SU-DHL-6 (cell line): ENCODE measurements around the gene IFI27L1.

Experiments used
- EZH2phosphoT487 ChIP-seq: fragments of 200-600 bp; sonication (generic), shearing (Covaris generic); conservative IDR thresholded peaks from 2 replicates; pipeline ENCODE4 v1.6.1; 2018; ENCODE audit warnings: mild to moderate bottlenecking, antibody characterized with exemption, low read length, moderate library complexity, mixed read lengths
- TF ChIP-seq, protein P1 (sequence below): fragments of 200-600 bp; sonication (generic); IDR thresholded peaks from one replicate; pipeline ENCODE4 v1.5.1; 2017; ENCODE audit warnings: antibody characterized with exemption, mild to moderate bottlenecking, low read length, moderate library complexity; ENCODE audit not compliant: insufficient read depth, poor library complexity, severe bottlenecking

DNA sequence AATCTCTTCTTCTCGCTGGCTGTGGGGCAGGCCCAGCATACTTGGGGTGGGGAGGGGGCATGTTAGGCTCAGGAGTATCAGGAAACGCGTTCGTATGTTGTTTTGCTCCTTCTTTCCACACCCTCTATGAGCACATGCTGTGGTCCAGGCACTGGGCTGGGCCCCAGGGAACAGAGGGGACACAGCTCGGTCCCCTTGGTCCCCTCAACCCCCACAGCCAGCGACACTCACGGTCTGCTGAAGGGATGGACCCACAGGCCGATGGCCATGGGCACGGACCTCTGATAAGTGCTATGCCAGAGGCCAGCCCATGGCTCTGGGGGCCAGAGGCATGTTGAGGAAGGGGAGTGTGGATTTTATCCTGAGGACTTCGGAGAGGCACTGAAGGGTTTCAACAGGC is 35.6 kb downstream of the IFI27L1 start:
- TF ChIP-seq, protein P1, sequence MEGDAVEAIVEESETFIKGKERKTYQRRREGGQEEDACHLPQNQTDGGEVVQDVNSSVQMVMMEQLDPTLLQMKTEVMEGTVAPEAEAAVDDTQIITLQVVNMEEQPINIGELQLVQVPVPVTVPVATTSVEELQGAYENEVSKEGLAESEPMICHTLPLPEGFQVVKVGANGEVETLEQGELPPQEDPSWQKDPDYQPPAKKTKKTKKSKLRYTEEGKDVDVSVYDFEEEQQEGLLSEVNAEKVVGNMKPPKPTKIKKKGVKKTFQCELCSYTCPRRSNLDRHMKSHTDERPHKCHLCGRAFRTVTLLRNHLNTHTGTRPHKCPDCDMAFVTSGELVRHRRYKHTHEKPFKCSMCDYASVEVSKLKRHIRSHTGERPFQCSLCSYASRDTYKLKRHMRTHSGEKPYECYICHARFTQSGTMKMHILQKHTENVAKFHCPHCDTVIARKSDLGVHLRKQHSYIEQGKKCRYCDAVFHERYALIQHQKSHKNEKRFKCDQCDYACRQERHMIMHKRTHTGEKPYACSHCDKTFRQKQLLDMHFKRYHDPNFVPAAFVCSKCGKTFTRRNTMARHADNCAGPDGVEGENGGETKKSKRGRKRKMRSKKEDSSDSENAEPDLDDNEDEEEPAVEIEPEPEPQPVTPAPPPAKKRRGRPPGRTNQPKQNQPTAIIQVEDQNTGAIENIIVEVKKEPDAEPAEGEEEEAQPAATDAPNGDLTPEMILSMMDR, result no peak
- TF ChIP-seq EZH2phosphoT487, result no peak
